ENCODE measurements around the gene SNF8. TPM values are rescaled to one million over a fixed set of nuclear protein-coding genes. Genes with fewer than 3 reads are reported as not detected.

Gene SNF8
- total and polyA plus RNA-seq, 9 of the 15 experiments (the other 6 are each of a cell fraction or from before 2014, with no cell fraction given) = 6.9 to 149 (median 117) TPM

GRCh38 chr17:48908047-48908843 is 36.4 kb downstream of the SNF8 start, which contains the start of gene UBE2Z:
Gene UBE2Z (plus strand): TSS chr17:48908407. CDS start chr17:48908504, 97 bp downstream.
- FAIRE-seq (peak; percentile 93), DNase-seq (ENCODE audit: extremely low read depth in 1 of 4, low spot score in 3 of 4) (peak; percentile 95 to 98 (median 96)), ATAC-seq (peak; percentile 94)
- POLR2A ChIA-PET = interaction anchor here (0.6 to 8.2 kb wide), 8 partner anchors 11 to 1207 kb away, joined by 3 to 52 read pairs (median 3); partner anchors contain the start of gene ATP5MC1
- BruUV-seq (replicated peaks) = no TSS peak
- Histone ChIP-seq H3K27me3 (ENCODE audit: control insufficient read depth in 2 of 2, insufficient read depth in 2 of 2, low read length in 2 of 2) (no peaks in the 10 kb centered on the region), H3K4me3 (peak within 1 kb of the TSS; percentile 88), H3K9ac (ENCODE audit: insufficient read depth in 1 of 2, low read depth in 2 of 2, low read length in 2 of 2) (peak within 1 kb of the TSS; percentile 86 to 98), H3K4me1 (replicated peaks in 1 of 2; ENCODE audit: control insufficient read depth in 2 of 2, insufficient read depth in 2 of 2, low read length in 2 of 2) (peaks cover 8 to 12% of the 10 kb centered on the region in 2 experiments; a peak in 4 of 5 replicates), H3K4me2 (ENCODE audit: insufficient read depth, low read length) (peak within 1 kb of the TSS; percentile 99), H3K79me2 (ENCODE audit: control insufficient read depth, insufficient read depth, low read length) (peaks cover 55% of the 10 kb centered on the region), H2AFZ (ENCODE audit: low read depth, low read length) (peak within 1 kb of the TSS; percentile 92), H3K36me3 (ENCODE audit: control insufficient read depth, insufficient read depth, low read length) (peaks cover 38% of the 10 kb centered on the region), H4K20me1 (replicated peaks; ENCODE audit: control insufficient read depth, insufficient read depth, low read length) (peaks cover 6% of the 10 kb centered on the region; the same call in 1 of the 2 replicates), H3K9me1 (ENCODE audit: control insufficient read depth, insufficient read depth, low read length) (no peaks in the 10 kb centered on the region), H3K9me3 (replicated peaks; ENCODE audit: control insufficient read depth, insufficient read depth, low read depth, low read length) (no peaks in the 10 kb centered on the region), H3K27ac (ENCODE audit: extremely low read depth, low read depth, low read length) (peak within 1 kb of the TSS; percentile 91)
- intact Hi-C loops (cut with micrococcal nuclease) (loop anchor here (1.0 to 5.0 kb wide), 2 partner anchors 16 to 89 kb away; partner anchors contain the start of genes ATP5MC1 and IGF2BP1), in situ Hi-C loops (cut with MboI) (no loop called here)
- 1% methylated on average over 20 of the region's 81 CpGs for WGBS (ENCODE audit: insufficient coverage, low coverage, missing lambda C conversion rate)
- CTCF ChIA-PET (ENCODE audit: low intra/inter-chr PET ratio) = interaction anchor here (0.7 kb wide), 1 partner anchor 36 kb away, joined by 3 read pairs; no protein-coding TSS in a partner anchor
- TF ChIP-seq GTF2F1 (IDR thresholded peaks at IDR 0.05; ENCODE audit: low read depth, low read length) (peak; percentile 67; the same call in 1 of the 2 replicates), E2F6 (IDR thresholded peaks at IDR 0.05; ENCODE audit: borderline replicate concordance in 1 of 2, extremely low read depth in 1 of 2, insufficient read depth in 1 of 2, insufficient read length in 1 of 2, low read depth in 1 of 2, low read length in 1 of 2, poor library complexity in 1 of 2, severe bottlenecking in 1 of 2) (peak in 1 of 2 experiments; percentile 31), ZFX (CRISPR knock-in tag; IDR thresholded peaks at IDR 0.05) (peak; percentile 95), ZHX1 (conservative IDR thresholded peaks at IDR 0.05; ENCODE audit: low read length) (0 out of 2 replicates have a peak, but pooled peaks have one; percentile 22), SMAD4 (CRISPR knock-in tag; conservative IDR thresholded peaks at IDR 0.05) (peak; percentile 85), NFRKB (IDR thresholded peaks at IDR 0.05; ENCODE audit: low read depth) (peak; percentile 86), RAD51 (IDR thresholded peaks at IDR 0.05; ENCODE audit: borderline replicate concordance, low read depth) (0 out of 2 replicates have a peak, but pooled peaks have one; percentile 21), ZNF639 (CRISPR knock-in tag; conservative IDR thresholded peaks at IDR 0.05 in 1 of 2, IDR thresholded peaks at IDR 0.05 in 1 of 2) (peak in 1 of 2 experiments; percentile 94; a peak in 2 of 4 replicates), POU5F1 (IDR thresholded peaks at IDR 0.05; ENCODE audit: borderline replicate concordance, low read depth, low read length, partially characterized antibody) (no peak), TRIM24 (IDR thresholded peaks at IDR 0.05) (peak in 1 of 2 experiments; percentile 46; a peak in 1 of 4 replicates), PPARD (CRISPR knock-in tag; IDR thresholded peaks at IDR 0.05) (no peak), ATF7 (IDR thresholded peaks at IDR 0.05) (peak; percentile 71; the same call in 1 of the 2 replicates), POLR2AphosphoS2 (IDR thresholded peaks at IDR 0.05; ENCODE audit: low read length) (0 out of 2 replicates have a peak, but pooled peaks have one; percentile 81), BCOR (IDR thresholded peaks at IDR 0.05) (peak; percentile 54), MTA3 (IDR thresholded peaks at IDR 0.05; ENCODE audit: borderline replicate concordance) (peak; percentile 91)
